ENCODE results near the gene SDK2. TPM values are rescaled to one million over a fixed set of nuclear protein-coding genes. Genes with fewer than 3 reads are reported as not detected.

Gene SDK2
- total and polyA plus RNA-seq, 2 donors from 2014 or later = 0.37 to 2.4 TPM

- intact Hi-C loops (cut with DNase I) = no loop called here
- FAIRE-seq = no peak
- Histone ChIP-seq H3K4me1 (ENCODE audit: control insufficient read depth in 2 of 3, insufficient read depth in 2 of 3, low read depth in 1 of 3, low read length in 3 of 3) (no peaks in the 10 kb centered on the region), H3K9ac (ENCODE audit: low read length in 3 of 3) (no peak overlapping the region), H3K36me3 (ENCODE audit: control insufficient read depth in 2 of 3, insufficient read depth in 3 of 3, low read length in 3 of 3) (no peaks in the 10 kb centered on the region), H3K27ac (ENCODE audit: low read depth in 2 of 2, low read length in 2 of 2) (no peak overlapping the region), H3K4me3 (ENCODE audit: low read length in 3 of 3) (no peak overlapping the region), H3K27me3 (ENCODE audit: control insufficient read depth, insufficient read depth, low read length) (no peaks in the 10 kb centered on the region), H3K9me3 (ENCODE audit: control insufficient read depth in 2 of 3, insufficient read depth in 1 of 3, low read length in 3 of 3) (no peaks in the 10 kb centered on the region)
- DNase-seq = peak in 1 of 5 donors; percentile 39
- TF ChIP-seq CTCF (IDR thresholded peaks at IDR 0.05; ENCODE audit: borderline replicate concordance, extremely low read depth, insufficient read depth) = no peak
These were observed 152.0 kb downstream of the SDK2 start for GRCh38 chr17:73492125-73492820.

GRCh38 chr17:73491648-73492047, 152.6 kb downstream of the SDK2 start:
- Histone ChIP-seq H3K4me3 (ENCODE audit: low read length in 3 of 3) (no peak overlapping the region), H3K9ac (ENCODE audit: low read length in 3 of 3) (no peak overlapping the region), H3K9me3 (ENCODE audit: control insufficient read depth in 2 of 3, insufficient read depth in 1 of 3, low read length in 3 of 3) (no peaks in the 10 kb centered on the region), H3K27ac (ENCODE audit: low read depth in 2 of 2, low read length in 2 of 2) (no peak overlapping the region), H3K4me1 (ENCODE audit: control insufficient read depth in 2 of 3, insufficient read depth in 2 of 3, low read depth in 1 of 3, low read length in 3 of 3) (no peaks in the 10 kb centered on the region), H3K36me3 (ENCODE audit: control insufficient read depth in 2 of 3, insufficient read depth in 3 of 3, low read length in 3 of 3) (no peaks in the 10 kb centered on the region), H3K27me3 (ENCODE audit: control insufficient read depth, insufficient read depth, low read length) (no peaks in the 10 kb centered on the region)
- DNase-seq = no peak
- FAIRE-seq = no peak
- no peak for TF ChIP-seq CTCF (IDR thresholded peaks at IDR 0.05; ENCODE audit: borderline replicate concordance, extremely low read depth, insufficient read depth)
- intact Hi-C loops (cut with DNase I) = no loop called here

- Histone ChIP-seq H3K36me3 (ENCODE audit: control insufficient read depth in 2 of 3, insufficient read depth in 3 of 3, low read length in 3 of 3) (no peaks in the 10 kb centered on the region), H3K4me1 (ENCODE audit: control insufficient read depth in 2 of 3, insufficient read depth in 2 of 3, low read depth in 1 of 3, low read length in 3 of 3) (no peaks in the 10 kb centered on the region), H3K9me3 (ENCODE audit: control insufficient read depth in 2 of 3, insufficient read depth in 1 of 3, low read length in 3 of 3) (peaks cover 0 to under 1% (median 0%) of the 10 kb centered on the region in 3 donors), H3K9ac (ENCODE audit: low read length in 3 of 3) (no peak overlapping the region), H3K4me3 (ENCODE audit: low read length in 3 of 3) (no peak overlapping the region), H3K27ac (ENCODE audit: low read depth in 2 of 2, low read length in 2 of 2) (no peak overlapping the region), H3K27me3 (ENCODE audit: control insufficient read depth, insufficient read depth, low read length) (no peaks in the 10 kb centered on the region)
- FAIRE-seq (no peak), DNase-seq (no peak)
- intact Hi-C loops (cut with DNase I) = no loop called here
- TF ChIP-seq CTCF (IDR thresholded peaks at IDR 0.05; ENCODE audit: borderline replicate concordance, extremely low read depth, insufficient read depth) = no peak
These were observed 153.4 kb downstream of the SDK2 start for GRCh38 chr17:73490851-73491250.

Measured in kidney (tissue), 14 donors.